Measurements from ENCODE around the gene EEFSEC. TPM values are rescaled to one million over a fixed set of nuclear protein-coding genes. Genes with fewer than 3 reads are reported as not detected.

EEFSEC gene
- polyA plus RNA-seq, 1 donor from 2014 or later = 4.6 TPM

GRCh38 chr3:128243602-128244504 is 90.6 kb downstream of the EEFSEC start:
- Histone ChIP-seq H3K79me2 (replicated peaks; ENCODE audit: insufficient read depth, low read length) (no peaks in the 10 kb centered on the region), H2AFZ (ENCODE audit: low read depth, low read length) (no peak overlapping the region), H3K27me3 (ENCODE audit: insufficient read depth, low read depth, low read length) (no peaks in the 10 kb centered on the region), H3K9me3 (ENCODE audit: low read length) (no peaks in the 10 kb centered on the region), H3K4me3 (ENCODE audit: low read length) (no peak overlapping the region), H3K4me2 (ENCODE audit: low read length) (no peak overlapping the region), H3K27ac (ENCODE audit: low read length) (no peak overlapping the region), H4K20me1 (ENCODE audit: insufficient read depth) (no peaks in the 10 kb centered on the region), H3F3A (ENCODE audit: insufficient read depth, low read length, poor library complexity, severe bottlenecking) (no peaks in the 10 kb centered on the region), H3K9ac (ENCODE audit: low read length) (no peak overlapping the region), H3K9me2 (ENCODE audit: insufficient read depth, low read length) (no peaks in the 10 kb centered on the region), H3K36me3 (ENCODE audit: insufficient read depth, low read length) (no peaks in the 10 kb centered on the region)
- no peak for TF ChIP-seq CTCF (IDR thresholded peaks at IDR 0.05; ENCODE audit: poor library complexity, severe bottlenecking)
- no peak for TF ChIP-seq MXI1 (conservative IDR thresholded peaks at IDR 0.05; ENCODE audit: poor library complexity, severe bottlenecking)

GRCh38 chr3:128245460-128245859 is 92.2 kb downstream of the EEFSEC start:
- Histone ChIP-seq H3K27ac (ENCODE audit: low read length) (no peak overlapping the region), H3K9ac (ENCODE audit: low read length) (no peak overlapping the region), H3K9me2 (ENCODE audit: insufficient read depth, low read length) (no peaks in the 10 kb centered on the region), H3K27me3 (ENCODE audit: insufficient read depth, low read depth, low read length) (no peaks in the 10 kb centered on the region), H3K4me2 (ENCODE audit: low read length) (no peak overlapping the region), H3K4me3 (ENCODE audit: low read length) (no peak overlapping the region), H2AFZ (ENCODE audit: low read depth, low read length) (no peak overlapping the region), H3K36me3 (ENCODE audit: insufficient read depth, low read length) (peaks cover 4% of the 10 kb centered on the region), H3F3A (ENCODE audit: insufficient read depth, low read length, poor library complexity, severe bottlenecking) (no peaks in the 10 kb centered on the region), H3K9me3 (ENCODE audit: low read length) (peaks cover 4% of the 10 kb centered on the region), H3K79me2 (replicated peaks; ENCODE audit: insufficient read depth, low read length) (no peaks in the 10 kb centered on the region), H4K20me1 (ENCODE audit: insufficient read depth) (no peaks in the 10 kb centered on the region)
- TF ChIP-seq REST (IDR thresholded peaks at IDR 0.05; ENCODE audit: borderline replicate concordance) (no peak), RAD21 (conservative IDR thresholded peaks at IDR 0.05) (no peak), TAF1 (IDR thresholded peaks at IDR 0.05; ENCODE audit: low read depth) (no peak), CTCF (IDR thresholded peaks at IDR 0.05; ENCODE audit: poor library complexity, severe bottlenecking) (no peak), POLR2AphosphoS5 (IDR thresholded peaks at IDR 0.05) (no peak), EZH2 (IDR thresholded peaks at IDR 0.05; ENCODE audit: borderline replicate concordance, insufficient read depth, low read length, poor library complexity, severe bottlenecking) (no peak), MXI1 (conservative IDR thresholded peaks at IDR 0.05; ENCODE audit: poor library complexity, severe bottlenecking) (no peak), EP300 (conservative IDR thresholded peaks at IDR 0.05; ENCODE audit: poor library complexity, severe bottlenecking) (no peak), SMC3 (conservative IDR thresholded peaks at IDR 0.05; ENCODE audit: poor library complexity) (no peak)

Data from neural cell (in vitro differentiated cells).